Ectodermal cell (in vitro differentiated cells): ENCODE results near the gene HOXA5.
A peak's percentile ranks its signal among the peaks of the same experiment; 100 is the strongest.

Experiments used
- H3K27ac ChIP-seq: 2 replicates; pipeline ENCODE4 v1.7.0; 2013; ENCODE audit warnings: mild to moderate bottlenecking, low read depth, low read length; ENCODE audit not compliant: insufficient read depth, poor library complexity, severe bottlenecking
- H3K27me3 ChIP-seq: 2 replicates; pipeline ENCODE4 v1.7.0; 2013; ENCODE audit warnings: mild to moderate bottlenecking, low read length; ENCODE audit not compliant: insufficient read depth, control insufficient read depth, poor library complexity, severe bottlenecking
- H3K36me3 ChIP-seq: one replicate; pipeline ENCODE4 v1.7.0; 2013; ENCODE audit warnings: low read length; ENCODE audit not compliant: control insufficient read depth, insufficient read depth
- H3K4me1 ChIP-seq: one replicate; pipeline ENCODE4 v1.7.0; 2013; ENCODE audit warnings: low read length; ENCODE audit not compliant: control insufficient read depth, insufficient read depth
- H3K4me3 ChIP-seq: 2 replicates; pipeline ENCODE4 v1.7.0; 2013; ENCODE audit warnings: low read depth, low read length, control low read depth; ENCODE audit not compliant: insufficient read depth
- H3K9me3 ChIP-seq: 2 replicates; pipeline ENCODE4 v1.7.0; 2013; ENCODE audit warnings: mild to moderate bottlenecking, low read length, moderate library complexity; ENCODE audit not compliant: control insufficient read depth
- WGBS, 2 experiments: methylation state at CpG; one replicate each; pipeline ENCODE4 v1.1.7; 2013; ENCODE audit warnings: missing lambda C conversion rate in 2 of 2; 5-methylcytosine and 5-hydroxymethylcytosine counted together

Gene HOXA5

GRCh38 chr7:27109466-27110185 lies 33.9 kb downstream of the HOXA5 start:
- H3K27ac ChIP-seq = no peak overlapping the region
- no peaks in the 10 kb centered on the region for H3K36me3 ChIP-seq
- no peaks in the 10 kb centered on the region for H3K4me1 ChIP-seq
- 37 to 44% methylated on average over 4 of the region's 4 CpGs for WGBS, 2 experiments
- H3K27me3 ChIP-seq = peaks cover 99% of the 10 kb centered on the region
- no peaks in the 10 kb centered on the region for H3K9me3 ChIP-seq
- H3K4me3 ChIP-seq = no peak overlapping the region

- Histone ChIP-seq H3K27me3 (peaks cover 100% of the 10 kb centered on the region), H3K4me3 (no peak overlapping the region), H3K9me3 (no peaks in the 10 kb centered on the region), H3K36me3 (no peaks in the 10 kb centered on the region), H3K27ac (no peak overlapping the region), H3K4me1 (no peaks in the 10 kb centered on the region)
- 3% methylated on average over 41 of the region's 41 CpGs for WGBS, 2 experiments
Observed at GRCh38 chr7:27108390-27109127, 34.9 kb downstream of the HOXA5 start.

- H3K27me3 ChIP-seq = peaks cover 100% of the 10 kb centered on the region
- peak overlapping the region; percentile 8 for H3K4me3 ChIP-seq
- H3K27ac ChIP-seq = no peak overlapping the region
- no peaks in the 10 kb centered on the region for H3K4me1 ChIP-seq
- WGBS, 2 experiments = 6 to 7% methylated on average over 43 to 46 of the region's 47 CpGs
- no peaks in the 10 kb centered on the region for H3K9me3 ChIP-seq
- no peaks in the 10 kb centered on the region for H3K36me3 ChIP-seq
Observed at GRCh38 chr7:27107391-27108381, 35.8 kb downstream of the HOXA5 start.

- Histone ChIP-seq H3K9me3 (no peaks in the 10 kb centered on the region), H3K27me3 (peaks cover 100% of the 10 kb centered on the region), H3K36me3 (no peaks in the 10 kb centered on the region), H3K4me1 (no peaks in the 10 kb centered on the region), H3K4me3 (peak overlapping the region; percentile 23), H3K27ac (no peak overlapping the region)
- 2 to 4% methylated on average over 12 to 14 of the region's 14 CpGs for WGBS, 2 experiments
Observed at GRCh38 chr7:27106901-27107240, 36.6 kb downstream of the HOXA5 start.

GRCh38 chr7:27106181-27106900 lies 37.1 kb downstream of the HOXA5 start:
- 1% methylated on average over 43 of the region's 44 CpGs for WGBS, 2 experiments
- H3K9me3 ChIP-seq = no peaks in the 10 kb centered on the region
- peaks cover 100% of the 10 kb centered on the region for H3K27me3 ChIP-seq
- H3K4me1 ChIP-seq = no peaks in the 10 kb centered on the region
- peak overlapping the region; percentile 19 for H3K27ac ChIP-seq
- no peaks in the 10 kb centered on the region for H3K36me3 ChIP-seq
- H3K4me3 ChIP-seq = peak overlapping the region; percentile 23

- H3K9me3 ChIP-seq = no peaks in the 10 kb centered on the region
- no peaks in the 10 kb centered on the region for H3K36me3 ChIP-seq
- H3K4me3 ChIP-seq = peak overlapping the region; percentile 23
- H3K27ac ChIP-seq = peak overlapping the region; percentile 3
- peaks cover 100% of the 10 kb centered on the region for H3K27me3 ChIP-seq
- 7 to 9% methylated on average over 10 to 13 of the region's 13 CpGs for WGBS, 2 experiments
- no peaks in the 10 kb centered on the region for H3K4me1 ChIP-seq
Observed at GRCh38 chr7:27105301-27106031, 38.0 kb downstream of the HOXA5 start.

- WGBS, 2 experiments = 12 to 13% methylated on average over 13 of the region's 13 CpGs
- peaks cover 5% of the 10 kb centered on the region for H3K4me1 ChIP-seq
- peak overlapping the region; percentile 62 for H3K27ac ChIP-seq
- peaks cover 100% of the 10 kb centered on the region for H3K27me3 ChIP-seq
- no peaks in the 10 kb centered on the region for H3K36me3 ChIP-seq
- H3K9me3 ChIP-seq = no peaks in the 10 kb centered on the region
- peak overlapping the region; percentile 57 for H3K4me3 ChIP-seq
Observed at GRCh38 chr7:27104341-27105058, 39.0 kb downstream of the HOXA5 start.

- Histone ChIP-seq H3K4me3 (peak overlapping the region; percentile 57), H3K9me3 (no peaks in the 10 kb centered on the region), H3K4me1 (peaks cover 5% of the 10 kb centered on the region), H3K27ac (peak overlapping the region; percentile 73), H3K27me3 (peaks cover 100% of the 10 kb centered on the region), H3K36me3 (no peaks in the 10 kb centered on the region)
- 4% methylated on average over 31 to 35 of the region's 35 CpGs for WGBS, 2 experiments
Observed at GRCh38 chr7:27103489-27104226, 39.8 kb downstream of the HOXA5 start.
